GM12878 (cell line): ENCODE data around the gene COASY. TPM values are rescaled to one million over a fixed set of nuclear protein-coding genes. Genes with fewer than 3 reads are reported as not detected.
"Not testable (repeated sequence)": the region's sequence is repeated elsewhere in the genome, so short reads cannot be mapped to it uniquely, and the experiment has no call there.

ENCODE experiments used
- ATAC-seq: fragments of 200-7000 bp; cut with Tn5 transposase; 3 replicates; pipeline ENCODE4 v1.9.1; 2020; ENCODE audit warnings: mild to moderate bottlenecking, moderate library complexity
- BruUV-seq: library from RNA; stranded (reverse); fragments of 400-500 nt; replicated peaks from 2 replicates; lab custom pipeline; 2021; lab: Mats Ljungman, UMichigan
- CTCF ChIA-PET: fragments of 300-600 bp; sonication (Branson Sonifier 250); formaldehyde crosslinking; extraction: SDS; loops from one replicate; lab custom pipeline; 2021; ENCODE audit warnings: inconsistent platforms; lab: Yijun Ruan, JAX
- POLR2A ChIA-PET: fragments of 350-600 bp; formaldehyde crosslinking; extraction: SDS; loops from one replicate; lab custom pipeline; 2021; ENCODE audit warnings: inconsistent platforms; lab: Charles Lee
- RAD21 ChIA-PET: fragments of 300-600 bp; sonication (Branson Sonifier 250); formaldehyde crosslinking; loops from one replicate; lab custom pipeline; 2023; ENCODE audit warnings: antibody characterized with exemption; ENCODE audit not compliant: unreplicated experiment; lab: Charles Lee
- SMC1A ChIA-PET: fragments of 300-600 bp; sonication (Branson Sonifier 250); formaldehyde crosslinking; loops from one replicate; lab custom pipeline; 2023; ENCODE audit not compliant: unreplicated experiment, uncharacterized antibody; lab: Charles Lee
- DNase-seq: peaks from one replicate; pipeline ENCODE4 v3.0.0-alpha.2; 2011; ENCODE audit warnings: low read depth, low spot score
- FAIRE-seq: peaks from 3 replicates; lab custom pipeline; 2011; peaks lifted over from hg19 to GRCh38; lab: Jason Lieb, UNC
- H2AFZ ChIP-seq: 2 replicates; pipeline ENCODE4 v1.6.0; 2011; ENCODE audit warnings: low read depth, low read length, control low read depth; ENCODE audit not compliant: control insufficient read depth
- H3K27ac ChIP-seq: 2 replicates; pipeline ENCODE4 v1.5.1; 2011; ENCODE audit warnings: control low read depth; ENCODE audit not compliant: control insufficient read depth, insufficient read depth
- H3K27me3 ChIP-seq, 2 experiments: replicated peaks in 1 of 2; 2 replicates each; pipeline versions ENCODE4 v1.6.0 to v1.6.1; 2011; ENCODE audit warnings: low read length in 1 of 2; ENCODE audit not compliant: control insufficient read depth in 2 of 2, insufficient read depth in 2 of 2
- H3K36me3 ChIP-seq, 2 experiments: 2 replicates each; pipeline ENCODE4 v1.5.1; 2011; ENCODE audit warnings: low read length in 1 of 2; ENCODE audit not compliant: control insufficient read depth in 2 of 2, insufficient read depth in 2 of 2
- H3K4me1 ChIP-seq: 2 replicates; pipeline ENCODE4 v1.6.1; 2011; ENCODE audit warnings: mild to moderate bottlenecking, low read length, moderate library complexity, mixed read lengths; ENCODE audit not compliant: control insufficient read depth, insufficient read depth
- H3K4me2 ChIP-seq: 2 replicates; pipeline ENCODE4 v1.6.0; 2011; ENCODE audit warnings: control low read depth; ENCODE audit not compliant: control insufficient read depth, insufficient read depth
- H3K4me3 ChIP-seq: fragments of 200-600 bp; sonication (generic); 2 replicates; pipeline ENCODE4 v1.5.1; 2016
- H3K79me2 ChIP-seq: 2 replicates; pipeline ENCODE4 v1.6.0; 2011; ENCODE audit warnings: low read length; ENCODE audit not compliant: control insufficient read depth, insufficient read depth
- H3K9ac ChIP-seq: 2 replicates; pipeline ENCODE4 v1.8.0; 2011; ENCODE audit warnings: low read length, control low read depth, mixed read lengths; ENCODE audit not compliant: control insufficient read depth, insufficient read depth
- H3K9me3 ChIP-seq: replicated peaks from 3 replicates; pipeline ENCODE4 v1.5.1; 2011; ENCODE audit warnings: mild to moderate bottlenecking, low read length; ENCODE audit not compliant: control insufficient read depth, insufficient read depth
- H4K20me1 ChIP-seq: 2 replicates; pipeline ENCODE4 v1.6.0; 2011; ENCODE audit not compliant: control insufficient read depth, insufficient read depth
- GATAD2B ChIP-seq: fragments of 450-650 bp; conservative IDR thresholded peaks from 2 replicates; pipeline ENCODE4 v1.6.1; 2017; ENCODE audit warnings: low read depth, mild to moderate bottlenecking, moderate library complexity
- IKZF2 ChIP-seq, 2 experiments: fragments of 450-650 bp; IDR thresholded peaks; 2 replicates each; pipeline ENCODE4 v1.6.1; 2017; ENCODE audit warnings: mild to moderate bottlenecking in 2 of 2, moderate library complexity in 2 of 2
- LARP7 ChIP-seq: fragments of 450-650 bp; IDR thresholded peaks from 2 replicates; pipeline ENCODE4 v1.6.1; 2017; ENCODE audit warnings: mild to moderate bottlenecking
- NFYB ChIP-seq: IDR thresholded peaks from 2 replicates; pipeline ENCODE4 v1.6.1; 2011; ENCODE audit warnings: low read depth, mild to moderate bottlenecking, low read length, improper control_type of control experiment, moderate library complexity; ENCODE audit not compliant: insufficient read depth
- WGBS: methylation state at CpG from one replicate; pipeline ENCODE4 v1.1.6; 2016; ENCODE audit warnings: low lambda C conversion rate; ENCODE audit not compliant: insufficient replicate concordance, insufficient coverage; ENCODE audit errors: missing lambda C conversion rate; 5-methylcytosine and 5-hydroxymethylcytosine counted together
- in situ Hi-C: fragments of 300-500 bp; cut with MboI; formaldehyde crosslinking; loops from 9 replicates; pipeline ENCODE4 v1.14.3; 2018; ENCODE audit warnings: mixed read lengths
- intact Hi-C: fragments of 100-400 bp; cut with micrococcal nuclease; formaldehyde crosslinking; loops from one replicate; pipeline ENCODE4 v1.14.2; 2022; ENCODE audit not compliant: unreplicated experiment
- polyA plus RNA-seq, 11 experiments: library from polyadenylated mRNA; depleted of rRNA in 4 of 11; unstranded in 6 of 11; stranded (reverse) in 5 of 11; fragments of >200 nt; fragmentation: Nextera tagmentation in 4 of 11; fragmentation: Illumina TruSeq in 1 of 11; extraction: Ambion mirVana in 4 of 11; extraction: Trizol in 1 of 11; gene quantifications; 1 replicate in 1 of 11; 2 replicates in 10 of 11; pipeline versions ENCODE4 v1.2.1 to v1.2.3, GENCODE V29; 2011 to 2016; ENCODE audit warnings: inconsistent platforms in 2 of 11, missing spikeins in 2 of 11, low read depth in 1 of 11
- total RNA-seq, 4 experiments: library from RNA; depleted of rRNA in 3 of 4; stranded (reverse); fragments of >200 nt in 3 of 4; fragmentation: Illumina TruSeq in 1 of 4; extraction: Trizol in 1 of 4; gene quantifications; 2 replicates each; pipeline versions ENCODE4 v1.2.1 to v1.2.3, GENCODE V29; 2013 to 2021
- TF ChIP-seq, protein P1 (sequence below): fragments of 450-650 bp; IDR thresholded peaks from 2 replicates; pipeline ENCODE4 v1.6.1; 2016; ENCODE audit warnings: mild to moderate bottlenecking
- TF ChIP-seq, protein P2 (sequence below): fragments of 450-650 bp; conservative IDR thresholded peaks from 2 replicates; pipeline ENCODE4 v1.6.1; 2017; ENCODE audit warnings: mild to moderate bottlenecking, moderate library complexity

The COASY gene
- total and polyA plus RNA-seq, 10 of the 15 experiments (the other 5 are each of a cell fraction or from before 2014, with no cell fraction given): 18.6 to 93.9 (median 43.2) TPM

DNA sequence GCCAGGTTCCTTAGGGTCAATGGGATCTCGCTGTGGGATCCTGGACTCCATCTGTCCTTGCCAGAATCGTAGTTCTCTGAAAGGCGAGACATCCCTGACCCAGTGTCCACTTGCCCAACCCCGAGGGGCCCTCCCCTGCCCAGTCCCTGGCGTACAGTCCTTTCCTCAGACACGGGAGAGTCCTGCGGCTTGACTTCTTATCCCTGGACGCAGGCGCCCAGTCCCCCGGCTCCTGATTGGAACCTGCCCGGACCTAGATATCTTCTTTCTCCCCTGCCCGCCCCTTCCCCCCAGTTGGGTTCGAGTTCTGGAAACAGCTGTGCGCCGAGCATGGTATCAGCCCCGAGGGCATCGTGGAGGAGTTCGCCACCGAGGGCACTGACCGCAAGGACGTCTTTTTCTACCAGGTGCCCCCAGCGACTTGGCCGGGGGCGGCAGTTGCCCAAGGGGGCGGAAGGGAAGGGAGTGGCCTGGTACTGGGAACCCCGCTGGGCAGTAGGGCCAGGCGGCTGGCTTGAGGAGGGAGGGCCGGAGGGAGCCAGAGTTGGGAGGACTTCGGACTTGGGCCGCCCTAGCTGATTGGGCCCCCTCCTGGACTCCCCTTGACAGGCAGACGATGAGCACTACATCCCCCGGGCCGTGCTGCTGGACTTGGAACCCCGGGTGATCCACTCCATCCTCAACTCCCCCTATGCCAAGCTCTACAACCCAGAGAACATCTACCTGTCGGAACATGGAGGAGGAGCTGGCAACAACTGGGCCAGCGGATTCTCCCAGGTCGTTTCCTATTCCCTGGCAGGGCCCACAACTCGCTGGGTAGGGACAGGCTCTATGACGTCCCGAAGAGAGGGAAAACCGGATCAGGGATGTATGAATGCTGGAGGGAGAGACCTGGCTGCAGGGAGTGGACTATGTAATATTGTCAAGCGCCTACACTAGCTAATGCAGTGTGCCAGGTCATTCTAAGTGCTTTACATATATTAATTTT is 48.2 kb downstream of the COASY start:
- in situ Hi-C loops: loop anchor here (25.0 kb wide), 1 partner anchor 602 kb away; the partner anchor contains the start of gene TMEM106A
- peak; percentile 86 for FAIRE-seq
- 9% methylated on average over 33 of the region's 42 CpGs for WGBS
- not testable (repeated sequence) for H3K27me3 ChIP-seq, H3K9me3 ChIP-seq, DNase-seq, H4K20me1 ChIP-seq, H3K4me1 ChIP-seq
- peaks cover 52% of the 10 kb centered on the region for H3K79me2 ChIP-seq
- TF ChIP-seq IKZF2 (IDR thresholded peaks at IDR 0.05): peak; percentile 34 to 43; a peak in 2 of 4 replicates
- TF ChIP-seq, protein P1, sequence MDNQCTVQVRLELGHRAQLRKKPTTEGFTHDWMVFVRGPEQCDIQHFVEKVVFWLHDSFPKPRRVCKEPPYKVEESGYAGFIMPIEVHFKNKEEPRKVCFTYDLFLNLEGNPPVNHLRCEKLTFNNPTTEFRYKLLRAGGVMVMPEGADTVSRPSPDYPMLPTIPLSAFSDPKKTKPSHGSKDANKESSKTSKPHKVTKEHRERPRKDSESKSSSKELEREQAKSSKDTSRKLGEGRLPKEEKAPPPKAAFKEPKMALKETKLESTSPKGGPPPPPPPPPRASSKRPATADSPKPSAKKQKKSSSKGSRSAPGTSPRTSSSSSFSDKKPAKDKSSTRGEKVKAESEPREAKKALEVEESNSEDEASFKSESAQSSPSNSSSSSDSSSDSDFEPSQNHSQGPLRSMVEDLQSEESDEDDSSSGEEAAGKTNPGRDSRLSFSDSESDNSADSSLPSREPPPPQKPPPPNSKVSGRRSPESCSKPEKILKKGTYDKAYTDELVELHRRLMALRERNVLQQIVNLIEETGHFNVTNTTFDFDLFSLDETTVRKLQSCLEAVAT: peak; percentile 30
- TF ChIP-seq NFYB: peak; percentile 31; the same call in 1 of the 2 replicates
- TF ChIP-seq, protein P2, sequence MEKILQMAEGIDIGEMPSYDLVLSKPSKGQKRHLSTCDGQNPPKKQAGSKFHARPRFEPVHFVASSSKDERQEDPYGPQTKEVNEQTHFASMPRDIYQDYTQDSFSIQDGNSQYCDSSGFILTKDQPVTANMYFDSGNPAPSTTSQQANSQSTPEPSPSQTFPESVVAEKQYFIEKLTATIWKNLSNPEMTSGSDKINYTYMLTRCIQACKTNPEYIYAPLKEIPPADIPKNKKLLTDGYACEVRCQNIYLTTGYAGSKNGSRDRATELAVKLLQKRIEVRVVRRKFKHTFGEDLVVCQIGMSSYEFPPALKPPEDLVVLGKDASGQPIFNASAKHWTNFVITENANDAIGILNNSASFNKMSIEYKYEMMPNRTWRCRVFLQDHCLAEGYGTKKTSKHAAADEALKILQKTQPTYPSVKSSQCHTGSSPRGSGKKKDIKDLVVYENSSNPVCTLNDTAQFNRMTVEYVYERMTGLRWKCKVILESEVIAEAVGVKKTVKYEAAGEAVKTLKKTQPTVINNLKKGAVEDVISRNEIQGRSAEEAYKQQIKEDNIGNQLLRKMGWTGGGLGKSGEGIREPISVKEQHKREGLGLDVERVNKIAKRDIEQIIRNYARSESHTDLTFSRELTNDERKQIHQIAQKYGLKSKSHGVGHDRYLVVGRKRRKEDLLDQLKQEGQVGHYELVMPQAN: peak; percentile 80; the same call in 1 of the 2 replicates
- peak; percentile 18; the same call in 1 of the 2 replicates for TF ChIP-seq GATAD2B
- 0 out of 2 replicates have a peak, but pooled peaks have one; percentile 58 for TF ChIP-seq LARP7
- ATAC-seq: peak; percentile 16
- H3K4me2 ChIP-seq: peak overlapping the region; percentile 93
- ChIA-PET CTCF (interaction anchor here (0.7 to 3.5 kb wide), 9 partner anchors 9 to 559 kb away, joined by 3 to 49 read pairs (median 6); partner anchors contain the start of genes CCR10, PLEKHH3 and PSMC3IP), POLR2A (interaction anchor here (0.6 to 6.9 kb wide), 16 partner anchors 9 to 811 kb away, joined by 3 to 93 read pairs (median 4); partner anchors contain the start of genes CCR10, COASY, PLEKHH3 and PSMC3IP), SMC1A (interaction anchor here (0.8 to 7.1 kb wide), 9 partner anchors 11 to 184 kb away, joined by 3 to 96 read pairs (median 5); partner anchors contain the start of genes CCR10, PLEKHH3, PSMC3IP and RAMP2), RAD21 (interaction anchor here (0.7 to 6.8 kb wide), 10 partner anchors 8 to 116 kb away, joined by 3 to 57 read pairs (median 17); partner anchors contain the start of genes CCR10, PLEKHH3 and PSMC3IP)
- H3K9ac ChIP-seq: peak overlapping the region; percentile 84
- peak overlapping the region; percentile 68 for H3K27ac ChIP-seq
- H2AFZ ChIP-seq: peak overlapping the region; percentile 94
- H3K4me3 ChIP-seq: peak overlapping the region; percentile 98
- H3K36me3 ChIP-seq: peaks cover 9 to 19% of the 10 kb centered on the region in 2 experiments
- intact Hi-C loops: loop anchor here (1.0 to 2.0 kb wide), 2 partner anchors 31 to 67 kb away; no protein-coding TSS in a partner anchor
- BruUV-seq: TSS peak; percentile 83
